Fibroblast of peridontal ligament (primary cell): Measurements from ENCODE around the gene POLR1F.

Source experiments
- DNase-seq: peaks from one replicate; pipeline ENCODE4 v3.0.0-alpha.2; 2010; ENCODE audit errors: extremely low read depth

POLR1F gene

GRCh38 chr7:19675816-19676215 is 33.0 kb downstream of the POLR1F start:
- DNase-seq: no peak

- DNase-seq: peak; percentile 71
These were observed 34.4 kb downstream of the POLR1F start for GRCh38 chr7:19674266-19674960.

DNA sequence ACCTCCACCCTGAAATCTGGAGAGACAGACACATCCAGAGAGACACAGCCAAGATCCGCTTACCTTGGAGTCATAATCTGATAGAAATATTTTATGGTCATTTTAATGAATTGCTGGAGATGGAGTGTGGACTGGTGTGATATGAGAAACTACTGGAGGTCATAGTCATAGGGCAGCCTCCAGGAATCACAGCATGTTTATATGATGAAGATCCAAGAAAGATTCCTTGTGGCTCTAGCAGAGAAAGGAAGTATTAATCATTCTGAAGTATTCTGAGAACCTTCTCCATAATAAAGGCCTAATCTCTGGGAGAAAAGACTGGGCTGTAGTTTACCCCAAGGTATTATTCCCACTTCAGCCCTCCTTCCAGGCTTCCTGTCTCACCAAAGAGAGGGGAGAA is 38.0 kb downstream of the POLR1F start:
- peak; percentile 12 for DNase-seq

DNA sequence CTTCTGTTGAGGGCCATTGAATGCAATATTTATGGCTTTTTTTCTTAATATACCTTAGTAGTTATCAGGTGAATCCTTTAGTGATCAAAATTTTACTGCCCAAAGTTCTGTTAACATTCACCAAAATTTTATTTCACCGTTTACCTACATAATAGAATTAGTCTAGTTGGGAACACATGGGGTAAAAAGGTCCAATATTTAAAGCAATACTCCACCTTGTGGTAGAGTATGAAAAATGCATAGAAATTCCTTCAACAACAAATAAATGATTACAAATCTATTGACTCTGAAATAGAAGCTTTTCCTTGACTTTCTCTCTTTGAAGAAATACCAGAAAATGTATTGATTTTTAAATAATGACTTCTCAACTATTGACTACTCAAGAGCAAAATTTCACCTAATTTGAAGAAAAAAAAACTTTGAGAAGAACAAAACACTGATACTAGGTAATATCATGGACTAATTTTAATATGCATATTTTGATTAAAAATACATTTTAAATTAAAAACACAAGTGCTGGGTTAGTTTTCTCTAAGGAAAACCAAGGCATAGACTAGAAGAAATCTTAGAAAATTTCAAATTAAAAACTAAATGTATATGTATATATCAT is 43.3 kb downstream of the POLR1F start:
- peak; percentile 69 for DNase-seq

- no peak for DNase-seq
These were observed 44.9 kb downstream of the POLR1F start for GRCh38 chr7:19663816-19664462.

DNA sequence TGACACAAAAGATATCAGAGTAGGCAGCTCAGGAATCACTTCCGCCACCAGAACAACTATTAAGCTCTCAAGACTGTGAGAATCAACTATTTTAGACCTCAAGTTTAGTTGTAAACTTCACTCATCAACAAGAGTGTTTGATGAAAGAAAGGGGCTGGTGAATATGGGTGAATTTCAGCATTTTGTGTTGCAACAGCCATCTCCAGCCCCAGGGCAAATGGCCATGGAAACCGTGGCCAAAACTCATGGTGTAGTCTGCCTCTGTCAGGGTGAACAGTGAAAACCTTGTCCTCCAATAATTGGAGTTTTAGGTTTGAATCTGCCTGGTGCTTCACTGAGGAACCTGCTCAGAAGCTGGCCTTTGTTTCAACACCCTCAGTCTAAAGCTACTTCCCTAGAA is 60.0 kb downstream of the POLR1F start:
- no peak for DNase-seq
